Fibroblast of villous mesenchyme (primary cell): Measurements from ENCODE around the gene PCSK9. TPM values are rescaled to one million over a fixed set of nuclear protein-coding genes. Genes with fewer than 3 reads are reported as not detected.

Source experiments
- DNase-seq: peaks from one replicate; pipeline ENCODE4 v3.0.0-alpha.2; 2010; ENCODE audit warnings: low read depth
- H3K4me3 ChIP-seq: 2 replicates; pipeline ENCODE4 v1.5.1; 2011; ENCODE audit warnings: low read depth, mild to moderate bottlenecking, low read length
- CTCF ChIP-seq: IDR thresholded peaks from 2 replicates; pipeline ENCODE4 v1.5.1; 2012; ENCODE audit warnings: low read depth, mild to moderate bottlenecking, low read length; ENCODE audit not compliant: insufficient read depth
- total RNA-seq: library from RNA; depleted of rRNA; stranded (reverse); fragments of >200 nt; gene quantifications from 2 replicates; pipeline ENCODE4 v1.2.3, GENCODE V29; 2012

Gene PCSK9
- total RNA-seq, 1 donor: 9.1 TPM

- no peak overlapping the region for H3K4me3 ChIP-seq
- no peak for DNase-seq
- no peak for TF ChIP-seq CTCF
These were observed 10.0 kb downstream of the PCSK9 start for GRCh38 chr1:55049271-55049913.

- no peak for TF ChIP-seq CTCF
- H3K4me3 ChIP-seq: no peak overlapping the region
- peak; percentile 52 for DNase-seq
These were observed 10.5 kb downstream of the PCSK9 start for GRCh38 chr1:55049914-55050278.

GRCh38 chr1:55050283-55050682 lies 10.9 kb downstream of the PCSK9 start:
- peak; percentile 12 for DNase-seq
- TF ChIP-seq CTCF: no peak
- no peak overlapping the region for H3K4me3 ChIP-seq

GRCh38 chr1:55051169-55051568 lies 11.8 kb downstream of the PCSK9 start:
- no peak overlapping the region for H3K4me3 ChIP-seq
- no peak for TF ChIP-seq CTCF
- DNase-seq: no peak

GRCh38 chr1:55051621-55052020 lies 12.3 kb downstream of the PCSK9 start:
- TF ChIP-seq CTCF: no peak
- no peak for DNase-seq
- H3K4me3 ChIP-seq: no peak overlapping the region

- TF ChIP-seq CTCF: no peak
- DNase-seq: no peak
- H3K4me3 ChIP-seq: no peak overlapping the region
These were observed 13.1 kb downstream of the PCSK9 start for GRCh38 chr1:55052221-55053142.
